ENCODE results near the gene PHF21B.
"Not testable (repeated sequence)": the region's sequence is repeated elsewhere in the genome, so short reads cannot be mapped to it uniquely, and the experiment has no call there.

PHF21B gene

GRCh38 chr22:45009606-45010531 is at the start of gene PHF21B:
TSS of gene PHF21B (minus strand) at chr22:45010005. CDS start at chr22:45009549, 456 bp downstream.
- no peak for FAIRE-seq

DNA sequence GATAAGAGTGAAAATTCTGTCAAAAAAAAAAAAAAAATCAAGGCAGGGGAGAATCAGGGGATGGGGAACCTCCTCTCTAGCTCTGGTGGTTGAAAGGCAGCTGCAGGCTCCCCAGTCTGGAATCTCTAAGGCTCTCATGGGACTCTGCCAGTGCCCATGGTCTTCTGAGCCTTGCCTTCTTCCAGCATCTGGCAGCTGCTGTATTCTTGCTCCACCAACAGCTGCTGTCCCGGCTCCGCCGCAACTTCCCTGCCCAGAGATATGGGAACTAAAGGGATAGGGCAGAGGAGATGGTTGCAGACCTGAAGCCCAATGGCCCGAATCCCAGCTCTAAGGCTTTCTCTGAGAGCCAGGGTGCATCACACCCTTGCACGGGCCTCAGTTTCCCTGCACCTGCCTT is 49.5 kb upstream of the PHF21B start:
- FAIRE-seq, result no peak

DNA sequence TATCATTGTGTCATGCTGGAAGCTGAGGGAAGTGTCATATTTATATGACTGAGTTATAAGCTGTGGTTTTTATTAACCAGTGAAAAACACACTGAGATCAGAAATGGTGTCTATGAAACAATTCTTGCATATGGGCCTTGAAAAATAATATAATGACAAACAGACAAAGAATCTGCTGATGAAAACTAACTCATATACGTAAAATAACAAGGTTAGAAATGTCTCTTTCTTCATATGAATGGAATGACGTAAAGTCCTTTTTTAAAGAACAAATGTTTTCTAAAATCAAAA is 48.8 kb upstream of the PHF21B start:
- FAIRE-seq, result no peak

DNA sequence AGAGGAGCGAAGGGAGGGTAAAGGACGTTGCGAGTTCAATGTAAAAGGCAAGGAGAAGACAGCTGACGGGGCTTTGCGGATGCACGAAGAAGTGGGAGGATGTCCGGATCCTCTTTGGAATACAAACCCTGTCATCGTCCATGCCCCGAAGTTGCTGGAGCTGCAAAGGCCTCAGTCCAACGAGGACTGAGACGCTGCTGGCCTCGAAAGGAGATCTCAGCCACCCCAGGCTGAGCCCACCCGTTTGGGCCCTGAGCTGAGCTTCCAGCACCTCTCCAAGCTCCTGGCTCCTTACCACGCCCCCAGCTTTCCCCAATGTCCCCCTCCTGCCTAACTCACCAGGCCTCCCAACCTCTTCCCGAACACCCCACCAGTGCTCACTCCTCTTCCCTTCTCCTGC is 46.1 kb upstream of the PHF21B start:
- no peak for FAIRE-seq

GRCh38 chr22:45053571-45053970 is 43.8 kb upstream of the PHF21B start:
- no peak for FAIRE-seq

GRCh38 chr22:45053094-45053493 is 43.3 kb upstream of the PHF21B start:
- FAIRE-seq, result no peak

DNA sequence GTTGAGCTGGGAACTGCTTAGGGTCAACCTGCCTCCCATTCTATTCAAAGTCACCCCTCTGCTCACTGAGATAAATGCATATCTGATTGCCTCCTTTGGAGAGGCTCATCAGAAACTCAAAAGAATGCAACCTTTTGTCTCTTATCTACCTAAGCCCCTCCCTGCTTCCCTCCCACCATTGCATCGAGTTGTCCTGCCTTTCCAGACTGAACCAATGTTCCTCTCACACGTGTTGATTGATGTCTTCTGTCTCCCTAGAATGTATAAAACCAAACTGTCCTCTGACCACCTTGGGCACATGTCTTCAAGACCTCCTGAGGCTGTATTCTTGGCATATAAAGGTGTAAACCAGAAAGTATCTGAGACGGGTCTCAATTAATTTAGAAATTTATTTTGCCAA is 42.9 kb upstream of the PHF21B start:
- FAIRE-seq, result not testable (repeated sequence)

DNA sequence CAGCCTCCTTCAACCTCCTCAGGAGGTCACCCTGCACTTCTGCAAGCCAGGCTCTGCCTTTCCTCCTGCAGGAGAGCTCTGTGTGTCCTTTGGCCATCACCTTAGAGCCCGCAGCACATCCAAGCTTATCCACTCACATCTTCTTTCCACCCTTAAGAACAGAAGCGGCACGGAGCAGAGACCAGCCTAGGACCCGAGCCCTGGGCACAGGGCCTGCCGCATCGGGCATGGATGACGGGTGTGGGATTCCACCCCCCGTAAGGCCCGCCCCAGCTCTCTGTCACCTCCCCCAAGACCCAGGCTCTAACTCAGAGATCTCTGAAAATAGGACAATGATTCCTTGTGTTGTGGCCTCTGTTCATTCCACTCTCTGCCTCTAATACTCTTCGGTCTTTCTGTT is 42.1 kb upstream of the PHF21B start:
- FAIRE-seq, result no peak

GRCh38 chr22:45051419-45051818 is 41.6 kb upstream of the PHF21B start:
- FAIRE-seq, result no peak

GRCh38 chr22:45047260-45047659 is 37.5 kb upstream of the PHF21B start:
- no peak for FAIRE-seq

GRCh38 chr22:45045208-45045607 is 35.4 kb upstream of the PHF21B start:
- FAIRE-seq, result no peak

DNA sequence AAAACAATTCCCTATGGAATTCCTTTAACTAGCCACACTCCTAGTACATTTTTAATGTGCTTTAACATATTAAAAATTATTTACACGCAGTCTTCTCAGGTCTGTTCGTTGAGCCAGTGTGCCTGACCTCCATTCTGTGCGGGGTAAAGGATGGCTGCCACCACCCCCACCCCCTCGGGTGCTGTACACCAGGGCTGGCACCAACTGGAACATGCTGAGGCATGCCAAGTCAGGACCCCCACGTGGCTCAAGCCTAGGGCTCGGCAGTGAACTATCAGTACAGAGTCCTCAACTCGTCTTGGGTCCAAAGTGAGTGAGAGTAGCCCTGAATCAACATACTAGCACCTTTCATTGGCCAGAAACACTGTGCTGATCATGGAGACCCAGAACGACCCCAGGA is 32.5 kb upstream of the PHF21B start:
- no peak for FAIRE-seq

GRCh38 chr22:45039133-45039532 is 29.3 kb upstream of the PHF21B start:
- no peak for FAIRE-seq

DNA sequence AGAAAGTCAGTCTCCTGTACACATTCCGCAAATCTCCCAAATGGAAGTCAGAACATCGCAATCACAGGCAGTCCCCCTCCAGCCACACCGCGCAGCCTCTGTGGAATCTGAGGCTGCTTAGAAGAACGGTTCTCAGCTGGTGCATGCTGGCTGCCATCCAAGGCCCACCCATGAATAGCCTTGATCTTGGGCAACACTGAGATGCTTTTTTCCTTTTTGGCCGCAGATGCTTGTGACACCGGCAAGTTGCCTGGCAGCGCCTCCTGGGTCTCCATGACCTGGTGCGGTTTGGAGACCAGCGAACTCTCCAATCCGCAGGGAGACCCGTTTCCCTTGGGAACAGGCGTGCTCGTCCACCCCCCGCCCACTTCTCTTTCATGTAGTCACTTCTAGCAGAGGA is 26.3 kb upstream of the PHF21B start:
- FAIRE-seq, result no peak

- no peak for FAIRE-seq
Observed at GRCh38 chr22:45034821-45035220, 25.0 kb upstream of the PHF21B start.

- FAIRE-seq, result no peak
Observed at GRCh38 chr22:45034156-45034555, 24.4 kb upstream of the PHF21B start.

DNA sequence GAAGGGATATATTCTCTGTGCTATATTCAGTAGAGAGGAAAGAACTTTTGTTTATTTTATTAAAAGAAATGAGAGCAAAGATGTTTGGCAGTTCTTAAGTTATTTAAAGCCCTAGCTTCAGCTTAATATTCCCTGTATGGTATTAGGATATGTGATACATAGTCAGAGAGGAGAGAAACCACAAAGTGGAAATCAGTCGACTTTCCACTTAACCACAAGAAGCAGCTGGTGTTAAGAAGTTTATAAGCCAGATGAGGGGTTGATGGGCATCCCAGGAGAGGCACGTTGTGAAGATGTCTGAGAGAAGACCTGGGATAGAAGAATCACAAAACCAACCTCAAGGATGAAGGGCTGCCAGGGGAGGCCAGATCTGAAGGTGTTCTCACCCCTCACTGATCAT is 23.3 kb upstream of the PHF21B start:
- no peak for FAIRE-seq

DNA sequence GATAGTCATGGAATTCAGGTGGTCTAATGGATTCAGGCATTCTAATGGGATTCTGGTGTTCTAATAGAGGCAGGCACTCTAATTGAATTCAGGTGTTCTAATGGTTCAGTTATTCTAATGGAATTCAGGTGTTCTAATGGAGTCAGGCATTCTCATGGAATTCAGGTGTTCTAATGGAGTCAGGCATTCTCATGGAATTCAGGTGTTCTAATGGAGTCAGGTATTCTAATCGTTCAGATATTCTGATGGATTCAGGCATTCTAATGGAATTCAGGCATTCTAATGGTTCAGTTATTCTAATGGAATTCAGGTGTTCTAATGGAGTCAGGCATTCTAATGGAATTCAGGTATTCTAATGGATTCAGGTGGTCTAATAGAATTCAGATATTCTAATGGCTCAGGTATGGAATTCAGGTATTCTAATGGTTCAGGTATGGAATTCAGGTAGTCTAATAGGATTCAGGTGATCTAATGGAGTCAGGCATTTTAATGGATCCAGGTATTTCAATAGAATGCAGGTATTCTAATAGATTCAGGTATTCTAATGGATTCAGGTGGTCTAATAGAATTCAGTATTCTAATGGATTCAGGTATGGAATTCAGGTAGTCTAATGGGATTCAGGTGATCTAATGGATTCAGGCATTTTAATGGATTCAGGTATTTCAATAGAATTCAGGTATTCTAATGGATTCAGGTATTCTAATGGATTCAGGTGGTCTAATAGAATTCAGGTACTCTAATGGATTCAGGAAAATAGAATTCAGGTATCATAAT is 22.0 kb upstream of the PHF21B start:
- no peak for FAIRE-seq

DNA sequence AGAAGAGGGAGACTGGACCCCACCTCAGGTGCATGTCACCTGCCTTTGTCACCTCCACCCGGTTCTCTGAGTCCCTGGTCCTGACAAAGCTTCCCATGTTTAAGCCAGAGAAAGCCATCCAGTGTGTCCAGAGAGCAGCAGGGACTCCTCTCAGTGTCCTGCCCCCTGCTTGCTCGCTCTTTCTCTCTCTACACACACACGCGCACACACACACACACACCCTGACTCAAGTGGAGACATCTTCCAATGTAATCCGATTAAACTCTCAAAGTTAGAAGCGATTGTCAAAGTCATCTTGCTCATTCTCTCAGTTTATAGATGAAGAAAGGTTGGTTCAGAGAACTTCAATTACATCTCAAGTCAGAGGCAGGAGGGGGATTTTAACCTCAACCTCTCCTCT is 19.7 kb upstream of the PHF21B start:
- no peak for FAIRE-seq

GRCh38 chr22:45026511-45026910 is 16.7 kb upstream of the PHF21B start:
- FAIRE-seq, result no peak

- FAIRE-seq, result no peak
Observed at GRCh38 chr22:45023431-45023830, 13.6 kb upstream of the PHF21B start.

GRCh38 chr22:45019861-45020655 is 10.3 kb upstream of the PHF21B start:
- no peak for FAIRE-seq

DNA sequence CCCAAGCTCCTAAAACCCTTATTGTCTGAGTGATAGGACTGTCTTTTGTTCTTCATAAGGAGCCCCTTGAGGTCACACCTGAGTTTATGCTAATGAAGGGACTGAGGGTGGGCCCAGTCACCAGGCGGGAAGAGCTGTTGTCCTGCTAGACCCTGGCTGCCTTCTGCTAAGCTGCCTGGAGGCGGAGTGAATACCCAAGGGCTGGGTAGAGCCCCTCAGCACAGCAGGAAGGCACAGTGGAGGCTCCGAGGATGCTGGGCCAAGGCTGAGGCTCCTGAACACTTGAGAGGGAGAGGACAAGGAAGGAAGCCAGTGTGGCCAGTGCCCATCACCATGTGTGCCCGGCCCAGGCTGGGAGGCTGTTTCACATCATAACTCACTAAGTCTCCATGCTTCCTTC is 4.8 kb upstream of the PHF21B start:
- no peak for FAIRE-seq

- no peak for FAIRE-seq
Observed at GRCh38 chr22:45013138-45013537, 3.3 kb upstream of the PHF21B start.

Data from G401.6 (cell line).